ENCODE data around the gene AUNIP. TPM values are rescaled to one million over a fixed set of nuclear protein-coding genes. Genes with fewer than 3 reads are reported as not detected.

AUNIP gene
- total and polyA plus RNA-seq, 2 donors (not counting 1 experiment from before 2014, with no cell fraction given): 0.33 to 1.2 TPM

GRCh38 chr1:25893116-25893515, 33.9 kb upstream of the AUNIP start:
- H3K4me2 ChIP-seq (ENCODE audit: extremely low read depth, insufficient read depth, low read length): peak overlapping the region; percentile 8
- H3K27me3 ChIP-seq (ENCODE audit: control insufficient read depth, insufficient read depth, low read length): no peaks in the 10 kb centered on the region
- no peak overlapping the region for H3K9ac ChIP-seq (ENCODE audit: insufficient read depth, low read length)
- peak overlapping the region; percentile 8 for H2AFZ ChIP-seq (ENCODE audit: low read length)
- peak in 1 of 2 donors; percentile 15 for DNase-seq (ENCODE audit: low read depth in 2 of 2)
- H3K9me3 ChIP-seq (ENCODE audit: control insufficient read depth, insufficient read depth, low read depth, low read length): no peaks in the 10 kb centered on the region
- no peak overlapping the region for H3K4me3 ChIP-seq (replicated peaks in 1 of 4; ENCODE audit: control extremely low read depth in 1 of 4, insufficient read depth in 1 of 4, low read depth in 3 of 4, low read length in 4 of 4)
- H3K27ac ChIP-seq (ENCODE audit: insufficient read depth, low read length): peak overlapping the region; percentile 92
- H4K20me1 ChIP-seq (ENCODE audit: control insufficient read depth, extremely low read depth, insufficient read depth, low read length): no peaks in the 10 kb centered on the region
- H3K4me1 ChIP-seq (ENCODE audit: control insufficient read depth, extremely low read depth, insufficient read depth, low read length): peaks cover 23% of the 10 kb centered on the region
- no peaks in the 10 kb centered on the region for H3K79me2 ChIP-seq (ENCODE audit: control insufficient read depth, insufficient read depth, low read length)
- no peaks in the 10 kb centered on the region for H3K36me3 ChIP-seq (ENCODE audit: control insufficient read depth, insufficient read depth, low read length)
- TF ChIP-seq EZH2 (IDR thresholded peaks at IDR 0.05; ENCODE audit: low read length, missing control alignments): no peak
- TF ChIP-seq CTCF (conservative IDR thresholded peaks at IDR 0.05 in 1 of 2, IDR thresholded peaks at IDR 0.05 in 1 of 2; ENCODE audit: low read depth in 1 of 2, low read length in 2 of 2): no peak

GRCh38 chr1:25891606-25892005, 32.3 kb upstream of the AUNIP start:
- no peaks in the 10 kb centered on the region for H3K9me3 ChIP-seq (ENCODE audit: control insufficient read depth, insufficient read depth, low read depth, low read length)
- H2AFZ ChIP-seq (ENCODE audit: low read length): no peak overlapping the region
- H3K4me3 ChIP-seq (replicated peaks in 1 of 4; ENCODE audit: control extremely low read depth in 1 of 4, insufficient read depth in 1 of 4, low read depth in 3 of 4, low read length in 4 of 4): no peak overlapping the region
- no peaks in the 10 kb centered on the region for H3K36me3 ChIP-seq (ENCODE audit: control insufficient read depth, insufficient read depth, low read length)
- H4K20me1 ChIP-seq (ENCODE audit: control insufficient read depth, extremely low read depth, insufficient read depth, low read length): no peaks in the 10 kb centered on the region
- no peaks in the 10 kb centered on the region for H3K27me3 ChIP-seq (ENCODE audit: control insufficient read depth, insufficient read depth, low read length)
- H3K79me2 ChIP-seq (ENCODE audit: control insufficient read depth, insufficient read depth, low read length): no peaks in the 10 kb centered on the region
- H3K27ac ChIP-seq (ENCODE audit: insufficient read depth, low read length): peak overlapping the region; percentile 92
- H3K4me2 ChIP-seq (ENCODE audit: extremely low read depth, insufficient read depth, low read length): peak overlapping the region; percentile 8
- H3K9ac ChIP-seq (ENCODE audit: insufficient read depth, low read length): no peak overlapping the region
- no peak for TF ChIP-seq EZH2 (IDR thresholded peaks at IDR 0.05; ENCODE audit: low read length, missing control alignments)
- TF ChIP-seq CTCF (conservative IDR thresholded peaks at IDR 0.05 in 1 of 2, IDR thresholded peaks at IDR 0.05 in 1 of 2; ENCODE audit: low read depth in 1 of 2, low read length in 2 of 2): no peak
- peaks cover 23% of the 10 kb centered on the region for H3K4me1 ChIP-seq (ENCODE audit: control insufficient read depth, extremely low read depth, insufficient read depth, low read length)
- no peak for DNase-seq (ENCODE audit: low read depth in 2 of 2)

- no peak overlapping the region for H3K9ac ChIP-seq (ENCODE audit: insufficient read depth, low read length)
- DNase-seq (ENCODE audit: low read depth in 2 of 2): peak; percentile 59 to 89
These were observed 31.2 kb upstream of the AUNIP start for GRCh38 chr1:25890239-25891034.

More at GRCh38 chr1:25890239-25891034, 31.2 kb upstream of the AUNIP start:
- no peaks in the 10 kb centered on the region for H3K79me2 ChIP-seq (ENCODE audit: control insufficient read depth, insufficient read depth, low read length)
- H3K36me3 ChIP-seq (ENCODE audit: control insufficient read depth, insufficient read depth, low read length): no peaks in the 10 kb centered on the region
- no peak overlapping the region for H2AFZ ChIP-seq (ENCODE audit: low read length)
- no peaks in the 10 kb centered on the region for H3K9me3 ChIP-seq (ENCODE audit: control insufficient read depth, insufficient read depth, low read depth, low read length)
- H3K27me3 ChIP-seq (ENCODE audit: control insufficient read depth, insufficient read depth, low read length): no peaks in the 10 kb centered on the region
- no peak overlapping the region for H3K4me2 ChIP-seq (ENCODE audit: extremely low read depth, insufficient read depth, low read length)
- no peak overlapping the region for H3K27ac ChIP-seq (ENCODE audit: insufficient read depth, low read length)
- no peak overlapping the region for H3K4me3 ChIP-seq (replicated peaks in 1 of 4; ENCODE audit: control extremely low read depth in 1 of 4, insufficient read depth in 1 of 4, low read depth in 3 of 4, low read length in 4 of 4)
- H3K4me1 ChIP-seq (ENCODE audit: control insufficient read depth, extremely low read depth, insufficient read depth, low read length): peaks cover 18% of the 10 kb centered on the region
- TF ChIP-seq EZH2 (IDR thresholded peaks at IDR 0.05; ENCODE audit: low read length, missing control alignments): no peak
- TF ChIP-seq CTCF (conservative IDR thresholded peaks at IDR 0.05 in 1 of 2, IDR thresholded peaks at IDR 0.05 in 1 of 2; ENCODE audit: low read depth in 1 of 2, low read length in 2 of 2): no peak
- no peaks in the 10 kb centered on the region for H4K20me1 ChIP-seq (ENCODE audit: control insufficient read depth, extremely low read depth, insufficient read depth, low read length)
